RWPE2 (cell line): Measurements from ENCODE around the gene SIRT6.

ENCODE experiments used
- ATAC-seq: fragments of 200-7000 bp; cut with Tn5 transposase; 3 replicates; pipeline ENCODE4 v1.9.1; 2021; ENCODE audit warnings: low read depth
- DNase-seq: peaks from one replicate; pipeline ENCODE4 v3.0.0-alpha.2; 2020; ENCODE audit warnings: low spot score
- H3K27ac ChIP-seq: fragments of 450-650 bp; 2 replicates; pipeline ENCODE4 v1.5.1; 2017; ENCODE audit warnings: mild to moderate bottlenecking; ENCODE audit not compliant: poor library complexity, severe bottlenecking
- H3K27me3 ChIP-seq: fragments of 250-450 bp; sonication (Bioruptor Pico); 2 replicates; pipeline ENCODE4 v1.5.1; 2021; ENCODE audit warnings: mild to moderate bottlenecking, moderate library complexity; ENCODE audit not compliant: insufficient read depth, poor library complexity, severe bottlenecking
- H3K36me3 ChIP-seq: fragments of 250-450 bp; sonication (Bioruptor Pico); 2 replicates; pipeline ENCODE4 v1.5.1; 2020; ENCODE audit warnings: low read depth, mild to moderate bottlenecking, moderate library complexity
- H3K4me1 ChIP-seq: fragments of 250-450 bp; sonication (Bioruptor Pico); 2 replicates; pipeline ENCODE4 v1.5.1; 2021; ENCODE audit warnings: mild to moderate bottlenecking, moderate library complexity; ENCODE audit not compliant: insufficient read depth, poor library complexity, severe bottlenecking
- H3K4me3 ChIP-seq: fragments of 250-450 bp; sonication (Bioruptor Pico); 2 replicates; pipeline ENCODE4 v1.5.1; 2021; ENCODE audit warnings: mild to moderate bottlenecking, moderate library complexity; ENCODE audit not compliant: severe bottlenecking
- H3K9me3 ChIP-seq: fragments of 250-450 bp; sonication (Bioruptor Pico); 2 replicates; pipeline ENCODE4 v1.5.1; 2021; ENCODE audit warnings: mild to moderate bottlenecking, moderate library complexity; ENCODE audit not compliant: severe bottlenecking
- CTCF ChIP-seq: fragments of 450-650 bp; IDR thresholded peaks from one replicate; pipeline ENCODE4 v1.5.1; 2017; ENCODE audit warnings: mild to moderate bottlenecking, moderate library complexity; ENCODE audit not compliant: poor library complexity, severe bottlenecking

Gene SIRT6

DNA sequence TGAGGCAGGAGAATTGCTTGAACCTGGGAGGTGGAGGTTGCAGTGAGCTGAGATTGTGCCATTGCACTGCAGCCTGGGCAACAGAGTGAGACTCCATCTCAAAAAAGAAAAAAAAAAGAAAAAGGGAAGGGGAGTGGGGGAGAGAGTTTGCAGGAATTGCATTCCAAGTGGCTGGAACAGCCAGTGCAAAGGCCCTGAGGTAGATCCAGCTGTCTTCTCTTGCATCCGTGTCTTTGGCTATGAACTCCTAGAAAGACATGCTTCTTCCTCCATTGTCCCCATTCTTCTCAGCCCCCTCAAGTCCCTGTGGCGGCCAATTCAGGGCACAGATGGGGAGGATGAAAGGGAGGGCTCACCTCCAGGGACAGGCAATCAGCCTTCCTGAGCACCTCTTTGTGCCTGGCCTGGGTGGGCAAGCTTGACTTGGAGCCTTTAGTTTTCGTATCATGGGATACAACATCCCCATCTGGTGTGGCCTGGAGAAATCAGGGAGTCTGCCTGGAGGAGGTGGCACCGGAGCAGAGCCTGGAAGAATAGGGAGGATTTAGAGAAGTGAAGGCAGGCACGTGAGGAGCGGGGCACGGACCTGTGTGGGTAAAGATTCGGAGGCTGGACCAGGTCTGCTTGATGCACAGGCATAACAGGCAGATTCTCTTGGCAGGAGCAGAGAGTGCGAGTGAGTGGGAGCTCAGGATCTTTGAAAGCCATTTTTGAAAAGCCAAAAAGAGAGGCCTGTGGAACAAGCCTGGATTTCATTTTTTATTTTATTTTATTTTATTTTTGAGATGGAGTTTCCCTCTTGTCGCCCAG is 5.2 kb upstream of the SIRT6 start:
- no peak for TF ChIP-seq CTCF
- Histone ChIP-seq H3K27ac (no peak overlapping the region), H3K4me1 (no peaks in the 10 kb centered on the region), H3K4me3 (no peak overlapping the region), H3K27me3 (no peaks in the 10 kb centered on the region), H3K36me3 (no peaks in the 10 kb centered on the region), H3K9me3 (no peaks in the 10 kb centered on the region)
- ATAC-seq (no peak), DNase-seq (no peak)

GRCh38 chr19:4186087-4186993 is 4.0 kb upstream of the SIRT6 start:
- no peaks in the 10 kb centered on the region for H3K9me3 ChIP-seq
- H3K27me3 ChIP-seq: no peaks in the 10 kb centered on the region
- peak; percentile 73 for TF ChIP-seq CTCF
- no peak overlapping the region for H3K27ac ChIP-seq
- DNase-seq (no peak), ATAC-seq (peak; percentile 68)
- no peaks in the 10 kb centered on the region for H3K36me3 ChIP-seq
- no peak overlapping the region for H3K4me3 ChIP-seq
- peaks cover 2% of the 10 kb centered on the region for H3K4me1 ChIP-seq

GRCh38 chr19:4185413-4186086 is 3.2 kb upstream of the SIRT6 start:
- Histone ChIP-seq H3K27ac (no peak overlapping the region), H3K4me3 (no peak overlapping the region), H3K4me1 (peaks cover 4% of the 10 kb centered on the region), H3K27me3 (no peaks in the 10 kb centered on the region), H3K9me3 (no peaks in the 10 kb centered on the region), H3K36me3 (peaks cover under 1% of the 10 kb centered on the region)
- no peak for DNase-seq
- no peak for TF ChIP-seq CTCF
- no peak for ATAC-seq

- no peak overlapping the region for H3K27ac ChIP-seq
- H3K27me3 ChIP-seq: no peaks in the 10 kb centered on the region
- H3K9me3 ChIP-seq: no peaks in the 10 kb centered on the region
- DNase-seq (no peak), ATAC-seq (no peak)
- H3K36me3 ChIP-seq: peaks cover 8% of the 10 kb centered on the region
- no peak for TF ChIP-seq CTCF
- H3K4me1 ChIP-seq: peaks cover 4% of the 10 kb centered on the region
- H3K4me3 ChIP-seq: no peak overlapping the region
Observed at GRCh38 chr19:4184718-4185352, 2.5 kb upstream of the SIRT6 start.
